Measurements from ENCODE around the gene FBXO27.
"Not testable (repeated sequence)": the region's sequence is repeated elsewhere in the genome, so short reads cannot be mapped to it uniquely, and the experiment has no call there.

The FBXO27 gene

GRCh38 chr19:39032063-39032918, at the start of gene FBXO27:
FBXO27 (minus strand) TSS chr19:39032549; CDS start chr19:39032227, 322 bp downstream.
- in situ Hi-C loops (cut with MboI; ENCODE audit: low sequenced_read_pairs): no loop called here

GRCh38 chr19:39080431-39080830, 48.1 kb upstream of the FBXO27 start:
- in situ Hi-C loops (cut with MboI; ENCODE audit: low sequenced_read_pairs): no loop called here

GRCh38 chr19:39078436-39079200, 46.3 kb upstream of the FBXO27 start:
- in situ Hi-C loops (cut with MboI; ENCODE audit: low sequenced_read_pairs): no loop called here

- in situ Hi-C loops (cut with MboI; ENCODE audit: low sequenced_read_pairs): no loop called here
These were observed 45.0 kb upstream of the FBXO27 start for GRCh38 chr19:39077323-39077722.

GRCh38 chr19:39074942-39075341, 42.6 kb upstream of the FBXO27 start:
- in situ Hi-C loops (cut with MboI; ENCODE audit: low sequenced_read_pairs): no loop called here

- in situ Hi-C loops (cut with MboI; ENCODE audit: low sequenced_read_pairs): no loop called here
These were observed 41.9 kb upstream of the FBXO27 start for GRCh38 chr19:39074205-39074692.

- in situ Hi-C loops (cut with MboI; ENCODE audit: low sequenced_read_pairs): no loop called here
These were observed 38.5 kb upstream of the FBXO27 start for GRCh38 chr19:39070888-39071287.

GRCh38 chr19:39068259-39068658, 35.9 kb upstream of the FBXO27 start:
- in situ Hi-C loops (cut with MboI; ENCODE audit: low sequenced_read_pairs): not testable (repeated sequence)

GRCh38 chr19:39067104-39067503, 34.8 kb upstream of the FBXO27 start:
- in situ Hi-C loops (cut with MboI; ENCODE audit: low sequenced_read_pairs): no loop called here

GRCh38 chr19:39065928-39066327, 33.6 kb upstream of the FBXO27 start:
- in situ Hi-C loops (cut with MboI; ENCODE audit: low sequenced_read_pairs): no loop called here

- in situ Hi-C loops (cut with MboI; ENCODE audit: low sequenced_read_pairs): no loop called here
These were observed 32.1 kb upstream of the FBXO27 start for GRCh38 chr19:39064405-39064804.

GRCh38 chr19:39060171-39060570, 27.8 kb upstream of the FBXO27 start:
- in situ Hi-C loops (cut with MboI; ENCODE audit: low sequenced_read_pairs): no loop called here

GRCh38 chr19:39059302-39059701, 27.0 kb upstream of the FBXO27 start:
- in situ Hi-C loops (cut with MboI; ENCODE audit: low sequenced_read_pairs): no loop called here

GRCh38 chr19:39057615-39058014, 25.3 kb upstream of the FBXO27 start:
- in situ Hi-C loops (cut with MboI; ENCODE audit: low sequenced_read_pairs): no loop called here

- in situ Hi-C loops (cut with MboI; ENCODE audit: low sequenced_read_pairs): no loop called here
These were observed 21.7 kb upstream of the FBXO27 start for GRCh38 chr19:39054091-39054470.

GRCh38 chr19:39053276-39054090, 21.1 kb upstream of the FBXO27 start:
- in situ Hi-C loops (cut with MboI; ENCODE audit: low sequenced_read_pairs): no loop called here

- in situ Hi-C loops (cut with MboI; ENCODE audit: low sequenced_read_pairs): no loop called here
These were observed 20.5 kb upstream of the FBXO27 start for GRCh38 chr19:39052846-39053245.

GRCh38 chr19:39052243-39052746, 19.9 kb upstream of the FBXO27 start:
- in situ Hi-C loops (cut with MboI; ENCODE audit: low sequenced_read_pairs): no loop called here

GRCh38 chr19:39047073-39047472, 14.7 kb upstream of the FBXO27 start:
- in situ Hi-C loops (cut with MboI; ENCODE audit: low sequenced_read_pairs): no loop called here

- in situ Hi-C loops (cut with MboI; ENCODE audit: low sequenced_read_pairs): no loop called here
These were observed 13.9 kb upstream of the FBXO27 start for GRCh38 chr19:39046037-39046821.

All from HL-60/S4 treated with phorbol 12-myristate 13-acetate at 8.2 ng/mL for 4 days and 3 days (cell line).